IMR-90 (cell line): Measurements from ENCODE around the gene KLHL36. TPM values are rescaled to one million over a fixed set of nuclear protein-coding genes. Genes with fewer than 3 reads are reported as not detected.

ENCODE experiments used
- ATAC-seq: fragments of 200-7000 bp; cut with Tn5 transposase; 2 replicates; pipeline ENCODE4 v1.9.1; 2020; ENCODE audit warnings: low read depth, mild to moderate bottlenecking, moderate library complexity
- BruUV-seq: library from RNA; stranded (reverse); fragments of 400-500 nt; replicated peaks from 2 replicates; lab custom pipeline; 2021; lab: Mats Ljungman, UMichigan
- CTCF ChIA-PET: fragments of 300-600 bp; formaldehyde crosslinking; extraction: SDS; loops from one replicate; lab custom pipeline; 2021; ENCODE audit warnings: antibody characterized with exemption; lab: Yijun Ruan, JAX
- POLR2A ChIA-PET: fragments of 300-600 bp; sonication (Branson Sonifier 250); formaldehyde crosslinking; loops from one replicate; lab custom pipeline; 2022; ENCODE audit warnings: antibody characterized with exemption; ENCODE audit not compliant: unreplicated experiment; lab: Charles Lee
- DNase-seq: peaks from one replicate; pipeline ENCODE4 v3.0.0; 2013
- H2AFZ ChIP-seq: replicated peaks from 2 replicates; pipeline ENCODE3; 2013; ENCODE audit warnings: low read length, mild to moderate bottlenecking; ENCODE audit not compliant: poor library complexity
- H2AK5ac ChIP-seq: 2 replicates; pipeline ENCODE4 v1.6.1; 2013; ENCODE audit warnings: low read depth, low read length, inconsistent platforms
- H2AK9ac ChIP-seq: replicated peaks from 2 replicates; pipeline ENCODE3; 2013; ENCODE audit warnings: mild to moderate bottlenecking, low read depth, low read length, moderate library complexity; ENCODE audit not compliant: poor library complexity
- H2BK120ac ChIP-seq: 2 replicates; pipeline ENCODE4 v1.6.1; 2013; ENCODE audit warnings: low read depth, low read length, inconsistent platforms
- H2BK15ac ChIP-seq: 3 replicates; pipeline ENCODE4 v1.6.1; 2013; ENCODE audit warnings: low read depth, low read length, inconsistent platforms
- H2BK20ac ChIP-seq: 2 replicates; pipeline ENCODE4 v1.6.1; 2013; ENCODE audit warnings: low read depth, mild to moderate bottlenecking, inconsistent platforms, low read length, moderate library complexity
- H2BK5ac ChIP-seq: 2 replicates; pipeline ENCODE4 v1.6.1; 2013; ENCODE audit warnings: mild to moderate bottlenecking, low read depth, low read length, inconsistent platforms; ENCODE audit not compliant: poor library complexity, severe bottlenecking
- H3K14ac ChIP-seq: replicated peaks from 2 replicates; pipeline ENCODE4 v1.6.1; 2013; ENCODE audit warnings: low read depth, low read length, inconsistent platforms
- H3K18ac ChIP-seq: 2 replicates; pipeline ENCODE4 v1.6.1; 2013; ENCODE audit warnings: low read depth, low read length, control low read depth
- H3K23ac ChIP-seq: 2 replicates; pipeline ENCODE4 v1.6.1; 2013; ENCODE audit warnings: low read depth, low read length, inconsistent platforms
- H3K27ac ChIP-seq: 2 replicates; pipeline ENCODE4 v1.5.1; 2013; ENCODE audit warnings: mild to moderate bottlenecking, control low read depth, low read length; ENCODE audit not compliant: insufficient read depth
- H3K27me3 ChIP-seq: 2 replicates; pipeline ENCODE4 v1.6.1; 2013; ENCODE audit warnings: low read length; ENCODE audit not compliant: control insufficient read depth, insufficient read depth
- H3K36me3 ChIP-seq: 2 replicates; pipeline ENCODE4 v1.6.1; 2013; ENCODE audit warnings: low read length, mixed read lengths; ENCODE audit not compliant: control insufficient read depth, insufficient read depth
- H3K4ac ChIP-seq: 2 replicates; pipeline ENCODE4 v1.6.1; 2013; ENCODE audit warnings: low read depth, low read length, inconsistent platforms
- H3K4me1 ChIP-seq: 2 replicates; pipeline ENCODE4 v1.6.1; 2013; ENCODE audit warnings: low read length, mixed read lengths; ENCODE audit not compliant: control insufficient read depth, insufficient read depth
- H3K4me2 ChIP-seq: 2 replicates; pipeline ENCODE4 v1.6.1; 2013; ENCODE audit warnings: low read depth, mild to moderate bottlenecking, control low read depth, low read length, moderate library complexity
- H3K4me3 ChIP-seq: 2 replicates; pipeline ENCODE4 v1.5.1; 2013; ENCODE audit warnings: low read depth, mild to moderate bottlenecking, control low read depth, low read length, moderate library complexity; ENCODE audit not compliant: insufficient read depth
- H3K56ac ChIP-seq: 2 replicates; pipeline ENCODE4 v1.6.1; 2013; ENCODE audit warnings: low read length, inconsistent platforms; ENCODE audit not compliant: insufficient read depth; ENCODE audit errors: extremely low read depth
- H3K79me1 ChIP-seq, 2 experiments: 2 replicates each; pipeline ENCODE4 v1.6.1; 2013; ENCODE audit warnings: low read length in 2 of 2, inconsistent platforms in 1 of 2, low read depth in 1 of 2
- H3K9ac ChIP-seq: 2 replicates; pipeline ENCODE4 v1.6.1; 2013; ENCODE audit warnings: low read depth, low read length, control low read depth
- H3K9me1 ChIP-seq: 2 replicates; pipeline ENCODE4 v1.6.1; 2013; ENCODE audit warnings: low read length, inconsistent platforms; ENCODE audit not compliant: insufficient read depth
- H3K9me3 ChIP-seq: 2 replicates; pipeline ENCODE4 v1.6.1; 2013; ENCODE audit warnings: low read length; ENCODE audit not compliant: control insufficient read depth, insufficient read depth
- H4K20me1 ChIP-seq: 2 replicates; pipeline ENCODE4 v1.6.1; 2013; ENCODE audit warnings: low read length, inconsistent platforms; ENCODE audit not compliant: insufficient read depth
- H4K5ac ChIP-seq: 2 replicates; pipeline ENCODE4 v1.6.1; 2013; ENCODE audit warnings: mild to moderate bottlenecking, low read depth, low read length, control low read depth
- H4K8ac ChIP-seq, 2 experiments: 2 replicates each; pipeline ENCODE4 v1.6.1; 2013; ENCODE audit warnings: low read depth in 2 of 2, low read length in 2 of 2, control low read depth in 1 of 2, inconsistent platforms in 1 of 2
- H4K91ac ChIP-seq: 2 replicates; pipeline ENCODE4 v1.6.1; 2013; ENCODE audit warnings: low read depth, low read length, inconsistent platforms; ENCODE audit not compliant: insufficient read depth
- BHLHE40 ChIP-seq: fragments of 150-350 bp; IDR thresholded peaks from 2 replicates; pipeline ENCODE4 v1.6.1; 2016; ENCODE audit warnings: mild to moderate bottlenecking, low read depth, low read length
- CHD1 ChIP-seq: IDR thresholded peaks from 2 replicates; pipeline ENCODE4 v1.6.1; 2012; ENCODE audit warnings: low read depth, low read length, improper control_type of control experiment
- MAFK ChIP-seq: IDR thresholded peaks from 2 replicates; pipeline ENCODE4 v1.6.1; 2012; ENCODE audit warnings: low read depth, low read length, improper control_type of control experiment
- MAZ ChIP-seq: IDR thresholded peaks from 2 replicates; pipeline ENCODE4 v1.6.1; 2012; ENCODE audit warnings: low read depth, mild to moderate bottlenecking, low read length, improper control_type of control experiment, moderate library complexity, borderline replicate concordance
- MXI1 ChIP-seq: IDR thresholded peaks from 2 replicates; pipeline ENCODE4 v1.6.1; 2012; ENCODE audit warnings: low read depth, mild to moderate bottlenecking, low read length, moderate library complexity, borderline replicate concordance
- NFE2L2 ChIP-seq: fragments of 150-350 bp; IDR thresholded peaks from 2 replicates; pipeline ENCODE4 v1.6.1; 2016; ENCODE audit warnings: low read depth, mild to moderate bottlenecking, low read length
- RAD21 ChIP-seq: IDR thresholded peaks from 2 replicates; pipeline ENCODE4 v1.6.1; 2012; ENCODE audit warnings: low read length, improper control_type of control experiment
- RCOR1 ChIP-seq: IDR thresholded peaks from 2 replicates; pipeline ENCODE4 v1.6.1; 2012; ENCODE audit warnings: mild to moderate bottlenecking, low read length, improper control_type of control experiment; ENCODE audit not compliant: insufficient replicate concordance
- SMC3 ChIP-seq: fragments of 150-350 bp; IDR thresholded peaks from 2 replicates; pipeline ENCODE4 v1.6.1; 2016; ENCODE audit warnings: low read depth, mild to moderate bottlenecking, antibody characterized with exemption, low read length, moderate library complexity
- WGBS, 2 experiments: methylation state at CpG; one replicate each; pipeline versions ENCODE4 v1.1.5 to v1.1.7; 2013; ENCODE audit warnings: missing lambda C conversion rate in 2 of 2; ENCODE audit not compliant: insufficient read length in 1 of 2; ENCODE audit errors: extremely low coverage in 2 of 2; 5-methylcytosine and 5-hydroxymethylcytosine counted together
- dilution Hi-C: fragments of 300-500 bp; cut with HindIII; formaldehyde crosslinking; loops from one replicate; pipeline ENCODE4 v1.14.3; 2018; ENCODE audit warnings: low sequenced_read_pairs; ENCODE audit not compliant: unreplicated experiment
- in situ Hi-C: fragments of 300-500 bp; cut with MboI; formaldehyde crosslinking; loops from 3 replicates; pipeline ENCODE4 v1.14.3; 2019; ENCODE audit warnings: low sequenced_read_pairs, inconsistent platforms, mixed read lengths
- intact Hi-C: fragments of 100-400 bp; cut with micrococcal nuclease; formaldehyde crosslinking; loops from 2 replicates; pipeline ENCODE4 v1.10.0; 2022
- polyA plus RNA-seq, 3 experiments: library from polyadenylated mRNA; depleted of rRNA; stranded (reverse); fragments of >200 nt; gene quantifications; 2 replicates each; pipeline ENCODE4 v1.2.3, GENCODE V29; 2012; ENCODE audit warnings: low replicate concordance in 1 of 3
- total RNA-seq: library from RNA; depleted of rRNA; stranded (reverse); fragments of >200 nt; gene quantifications from 2 replicates; pipeline ENCODE4 v1.2.3, GENCODE V29; 2012
- TF ChIP-seq, protein P1 (sequence below): fragments of 150-350 bp; IDR thresholded peaks from 2 replicates; pipeline ENCODE4 v1.6.1; 2017; ENCODE audit warnings: mild to moderate bottlenecking, antibody characterized with exemption, low read length, low read depth
- TF ChIP-seq, protein P2 (sequence below): conservative IDR thresholded peaks from 2 replicates; pipeline ENCODE4 v1.5.1; 2012; ENCODE audit warnings: mild to moderate bottlenecking, low read depth, low read length, improper control_type of control experiment
- TF ChIP-seq, protein P3 (sequence below): fragments of 150-350 bp; IDR thresholded peaks from 2 replicates; pipeline ENCODE4 v1.6.1; 2016; ENCODE audit warnings: low read depth, mild to moderate bottlenecking, low read length, moderate library complexity, borderline replicate concordance

Gene KLHL36
- total and polyA plus RNA-seq, 2 of the 4 experiments (the other 2 are of a cell fraction), result 45.9 to 46.3 TPM

DNA sequence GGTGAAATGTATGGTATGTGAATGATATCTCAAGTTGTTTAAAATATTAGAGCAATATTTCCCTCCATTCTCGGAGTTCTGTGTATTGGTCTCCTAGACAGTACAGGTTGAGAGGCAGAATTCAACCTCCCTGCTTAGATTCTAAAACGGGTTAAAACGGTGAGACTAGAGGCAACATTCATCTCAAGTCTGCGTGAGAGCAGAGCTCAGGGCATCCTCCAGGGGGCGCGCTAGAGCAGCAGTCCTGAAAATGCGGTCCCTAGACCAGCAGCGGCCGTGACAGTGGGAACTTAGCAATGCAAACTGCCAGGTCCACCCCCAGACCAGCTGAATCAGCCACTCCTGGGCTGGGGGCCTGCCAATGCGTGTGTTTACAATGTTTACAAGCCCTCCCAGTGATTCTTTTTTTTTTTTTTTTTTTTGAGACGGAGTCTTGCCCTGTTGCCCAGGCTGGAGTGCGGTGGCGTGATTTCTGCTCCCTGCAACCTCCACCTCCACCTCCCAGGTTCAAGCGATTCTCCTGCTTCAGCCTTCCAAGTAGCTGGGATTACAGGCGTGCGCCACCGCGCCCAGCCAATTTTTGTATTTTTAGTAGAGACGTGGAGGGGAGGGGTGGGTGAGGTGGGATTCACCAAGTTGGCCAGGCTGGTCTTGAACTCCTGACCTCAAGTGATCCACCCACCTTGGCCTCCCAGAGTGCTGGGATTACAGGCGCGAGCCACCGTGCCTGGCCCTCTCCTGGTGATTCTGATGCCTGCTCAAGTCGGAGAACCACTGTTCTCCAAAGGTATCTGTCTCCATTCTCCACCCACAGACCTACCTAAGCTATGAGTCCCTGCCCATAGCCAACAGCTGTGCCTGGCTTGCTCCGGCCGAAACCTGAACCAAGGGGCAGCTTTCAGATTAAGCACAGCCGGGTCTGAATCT lies 24.2 kb downstream of the KLHL36 start:
- Histone ChIP-seq H2AFZ (peak overlapping the region; percentile 67), H4K5ac (no peak overlapping the region), H2AK9ac (peak overlapping the region; percentile 82), H2AK5ac (no peak overlapping the region), H3K27me3 (no peaks in the 10 kb centered on the region), H3K27ac (no peak overlapping the region), H2BK120ac (no peak overlapping the region), H4K8ac (no peak overlapping the region), H3K18ac (no peak overlapping the region), H2BK20ac (no peak overlapping the region), H2BK5ac (no peak overlapping the region), H3K36me3 (peaks cover 7% of the 10 kb centered on the region; the same call in 1 of the 2 replicates), H3K4me3 (no peak overlapping the region), H4K20me1 (no peaks in the 10 kb centered on the region), H3K4ac (no peak overlapping the region), H3K9me3 (no peaks in the 10 kb centered on the region), H3K4me2 (no peak overlapping the region), H3K9me1 (no peaks in the 10 kb centered on the region), H3K56ac (no peak overlapping the region), H3K79me1 (peaks cover 0 to 3% of the 10 kb centered on the region in 2 experiments; a peak in 2 of 4 replicates), H4K91ac (no peak overlapping the region), H3K9ac (no peak overlapping the region), H3K23ac (no peak overlapping the region), H3K4me1 (peaks cover 4% of the 10 kb centered on the region), H3K14ac (no peak overlapping the region), H2BK15ac (no peak overlapping the region)
- DNase-seq (peak; percentile 68), ATAC-seq (peak; percentile 95)
- CTCF ChIA-PET, result interaction anchor here (0.5 to 1.9 kb wide), 13 partner anchors 9 to 67 kb away, joined by 3 to 21 read pairs (median 5); no protein-coding TSS in a partner anchor
- BruUV-seq, result no TSS peak
- POLR2A ChIA-PET, result no interaction called here
- intact Hi-C loops (loop anchor here (1.0 to 5.0 kb wide), 2 partner anchors 54 to 300 kb away; no protein-coding TSS in a partner anchor), in situ Hi-C loops (no loop called here), dilution Hi-C loops (no loop called here)
- WGBS, 2 experiments, result 31% methylated on average over 10 of the region's 26 CpGs; no CpG with 5 or more reads in 1 of the 2 experiments
- TF ChIP-seq CHD1 (no peak), MXI1 (no peak), BHLHE40 (no peak), SMC3 (peak; percentile 88), RCOR1 (no peak), MAZ (0 out of 2 replicates have a peak, but pooled peaks have one; percentile 25), RAD21 (peak; percentile 82), NFE2L2 (no peak), MAFK (0 out of 2 replicates have a peak, but pooled peaks have one; percentile 4)
- TF ChIP-seq, protein P1, sequence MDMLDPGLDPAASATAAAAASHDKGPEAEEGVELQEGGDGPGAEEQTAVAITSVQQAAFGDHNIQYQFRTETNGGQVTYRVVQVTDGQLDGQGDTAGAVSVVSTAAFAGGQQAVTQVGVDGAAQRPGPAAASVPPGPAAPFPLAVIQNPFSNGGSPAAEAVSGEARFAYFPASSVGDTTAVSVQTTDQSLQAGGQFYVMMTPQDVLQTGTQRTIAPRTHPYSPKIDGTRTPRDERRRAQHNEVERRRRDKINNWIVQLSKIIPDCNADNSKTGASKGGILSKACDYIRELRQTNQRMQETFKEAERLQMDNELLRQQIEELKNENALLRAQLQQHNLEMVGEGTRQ, result no peak
- TF ChIP-seq, protein P2, sequence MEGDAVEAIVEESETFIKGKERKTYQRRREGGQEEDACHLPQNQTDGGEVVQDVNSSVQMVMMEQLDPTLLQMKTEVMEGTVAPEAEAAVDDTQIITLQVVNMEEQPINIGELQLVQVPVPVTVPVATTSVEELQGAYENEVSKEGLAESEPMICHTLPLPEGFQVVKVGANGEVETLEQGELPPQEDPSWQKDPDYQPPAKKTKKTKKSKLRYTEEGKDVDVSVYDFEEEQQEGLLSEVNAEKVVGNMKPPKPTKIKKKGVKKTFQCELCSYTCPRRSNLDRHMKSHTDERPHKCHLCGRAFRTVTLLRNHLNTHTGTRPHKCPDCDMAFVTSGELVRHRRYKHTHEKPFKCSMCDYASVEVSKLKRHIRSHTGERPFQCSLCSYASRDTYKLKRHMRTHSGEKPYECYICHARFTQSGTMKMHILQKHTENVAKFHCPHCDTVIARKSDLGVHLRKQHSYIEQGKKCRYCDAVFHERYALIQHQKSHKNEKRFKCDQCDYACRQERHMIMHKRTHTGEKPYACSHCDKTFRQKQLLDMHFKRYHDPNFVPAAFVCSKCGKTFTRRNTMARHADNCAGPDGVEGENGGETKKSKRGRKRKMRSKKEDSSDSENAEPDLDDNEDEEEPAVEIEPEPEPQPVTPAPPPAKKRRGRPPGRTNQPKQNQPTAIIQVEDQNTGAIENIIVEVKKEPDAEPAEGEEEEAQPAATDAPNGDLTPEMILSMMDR, result peak; percentile 89
- TF ChIP-seq, protein P3, sequence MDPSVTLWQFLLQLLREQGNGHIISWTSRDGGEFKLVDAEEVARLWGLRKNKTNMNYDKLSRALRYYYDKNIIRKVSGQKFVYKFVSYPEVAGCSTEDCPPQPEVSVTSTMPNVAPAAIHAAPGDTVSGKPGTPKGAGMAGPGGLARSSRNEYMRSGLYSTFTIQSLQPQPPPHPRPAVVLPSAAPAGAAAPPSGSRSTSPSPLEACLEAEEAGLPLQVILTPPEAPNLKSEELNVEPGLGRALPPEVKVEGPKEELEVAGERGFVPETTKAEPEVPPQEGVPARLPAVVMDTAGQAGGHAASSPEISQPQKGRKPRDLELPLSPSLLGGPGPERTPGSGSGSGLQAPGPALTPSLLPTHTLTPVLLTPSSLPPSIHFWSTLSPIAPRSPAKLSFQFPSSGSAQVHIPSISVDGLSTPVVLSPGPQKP, result no peak
